ENCODE data around the gene SLITRK3.
A peak's percentile ranks its signal among the peaks of the same experiment; 100 is the strongest.
"Not testable (repeated sequence)": the region's sequence is repeated elsewhere in the genome, so short reads cannot be mapped to it uniquely, and the experiment has no call there.

SLITRK3 gene

GRCh38 chr3:165191491-165191890 is 4.7 kb downstream of the SLITRK3 start:
- no peak for DNase-seq (ENCODE audit: low spot score)

GRCh38 chr3:165188452-165188851 is 7.7 kb downstream of the SLITRK3 start:
- no peak for DNase-seq (ENCODE audit: low spot score)

- DNase-seq (ENCODE audit: low spot score), result peak; percentile 54
These were observed 10.4 kb downstream of the SLITRK3 start for GRCh38 chr3:165185707-165186327.

GRCh38 chr3:165181556-165181955 is 14.6 kb downstream of the SLITRK3 start:
- DNase-seq (ENCODE audit: low spot score), result no peak

- DNase-seq (ENCODE audit: low spot score), result no peak
These were observed 25.9 kb downstream of the SLITRK3 start for GRCh38 chr3:165170236-165170635.

- no peak for DNase-seq (ENCODE audit: low spot score)
These were observed 26.8 kb downstream of the SLITRK3 start for GRCh38 chr3:165169368-165169767.

GRCh38 chr3:165162883-165163282 is 33.3 kb downstream of the SLITRK3 start:
- no peak for DNase-seq (ENCODE audit: low spot score)

- DNase-seq (ENCODE audit: low spot score), result no peak
These were observed 36.3 kb downstream of the SLITRK3 start for GRCh38 chr3:165159760-165160421.

- DNase-seq (ENCODE audit: low spot score), result no peak
These were observed 38.2 kb downstream of the SLITRK3 start for GRCh38 chr3:165158011-165158410.

GRCh38 chr3:165156757-165157420 is 39.3 kb downstream of the SLITRK3 start:
- no peak for DNase-seq (ENCODE audit: low spot score)

GRCh38 chr3:165148876-165149441 is 47.2 kb downstream of the SLITRK3 start:
- DNase-seq (ENCODE audit: low spot score), result no peak

- no peak for DNase-seq (ENCODE audit: low spot score)
These were observed 51.9 kb downstream of the SLITRK3 start for GRCh38 chr3:165144271-165144670.

- DNase-seq (ENCODE audit: low spot score), result not testable (repeated sequence)
These were observed 56.3 kb downstream of the SLITRK3 start for GRCh38 chr3:165139918-165140317.
